GM12864 (cell line): ENCODE results near the gene RFX2.

ENCODE experiments used
- DNase-seq: peaks from one replicate; pipeline ENCODE4 v3.0.0-alpha.2; 2011; ENCODE audit warnings: low read depth
- H3K4me3 ChIP-seq: 2 replicates; pipeline ENCODE4 v1.5.1; 2011; ENCODE audit warnings: mild to moderate bottlenecking, low read depth, low read length, control low read depth
- TF ChIP-seq, protein P1 (sequence below): IDR thresholded peaks from 2 replicates; pipeline ENCODE4 v1.5.1; 2011; ENCODE audit warnings: low read depth, mild to moderate bottlenecking, moderate library complexity, low read length, control low read depth, inconsistent platforms; ENCODE audit errors: missing control alignments

Gene RFX2

DNA sequence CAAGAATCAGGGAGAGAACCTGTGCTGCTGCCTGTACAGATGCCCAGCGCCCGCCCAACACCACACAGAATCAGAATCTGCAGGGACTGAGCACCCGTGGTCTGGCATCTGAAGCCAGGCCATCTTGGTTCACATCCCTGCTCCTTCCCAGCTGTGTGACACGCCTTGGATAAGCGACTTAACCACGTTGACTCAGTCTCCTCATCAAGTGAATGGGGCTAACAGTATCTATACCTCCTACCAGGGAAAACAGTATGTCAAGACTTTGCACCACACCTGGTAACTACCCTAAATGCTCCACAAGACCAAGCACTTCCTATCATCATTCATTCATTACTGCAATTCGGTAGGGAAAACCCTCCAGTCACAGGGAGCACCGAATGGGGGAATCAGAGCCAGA lies 133.5 kb downstream of the RFX2 start:
- DNase-seq: no peak
- peak overlapping the region; percentile 88 for H3K4me3 ChIP-seq
- TF ChIP-seq, protein P1, sequence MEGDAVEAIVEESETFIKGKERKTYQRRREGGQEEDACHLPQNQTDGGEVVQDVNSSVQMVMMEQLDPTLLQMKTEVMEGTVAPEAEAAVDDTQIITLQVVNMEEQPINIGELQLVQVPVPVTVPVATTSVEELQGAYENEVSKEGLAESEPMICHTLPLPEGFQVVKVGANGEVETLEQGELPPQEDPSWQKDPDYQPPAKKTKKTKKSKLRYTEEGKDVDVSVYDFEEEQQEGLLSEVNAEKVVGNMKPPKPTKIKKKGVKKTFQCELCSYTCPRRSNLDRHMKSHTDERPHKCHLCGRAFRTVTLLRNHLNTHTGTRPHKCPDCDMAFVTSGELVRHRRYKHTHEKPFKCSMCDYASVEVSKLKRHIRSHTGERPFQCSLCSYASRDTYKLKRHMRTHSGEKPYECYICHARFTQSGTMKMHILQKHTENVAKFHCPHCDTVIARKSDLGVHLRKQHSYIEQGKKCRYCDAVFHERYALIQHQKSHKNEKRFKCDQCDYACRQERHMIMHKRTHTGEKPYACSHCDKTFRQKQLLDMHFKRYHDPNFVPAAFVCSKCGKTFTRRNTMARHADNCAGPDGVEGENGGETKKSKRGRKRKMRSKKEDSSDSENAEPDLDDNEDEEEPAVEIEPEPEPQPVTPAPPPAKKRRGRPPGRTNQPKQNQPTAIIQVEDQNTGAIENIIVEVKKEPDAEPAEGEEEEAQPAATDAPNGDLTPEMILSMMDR: no peak

DNA sequence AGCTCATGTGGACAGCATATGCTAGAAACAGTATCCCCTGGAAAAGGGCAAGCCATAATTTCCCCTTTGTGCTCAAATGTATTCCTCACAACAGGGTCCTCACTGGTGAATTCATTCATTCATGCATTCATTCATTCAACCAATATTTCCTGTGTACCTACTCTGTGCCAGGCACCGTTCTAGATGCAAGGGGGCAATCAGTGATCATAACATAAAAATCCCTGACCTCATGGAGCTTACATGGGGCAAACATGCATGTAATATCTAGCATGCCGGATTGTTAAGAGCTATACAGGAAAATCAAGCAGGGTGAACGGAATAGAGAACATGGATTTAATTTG lies 134.9 kb downstream of the RFX2 start:
- TF ChIP-seq, protein P1: no peak
- no peak for DNase-seq
- H3K4me3 ChIP-seq: no peak overlapping the region; the same call in 1 of the 2 replicates

DNA sequence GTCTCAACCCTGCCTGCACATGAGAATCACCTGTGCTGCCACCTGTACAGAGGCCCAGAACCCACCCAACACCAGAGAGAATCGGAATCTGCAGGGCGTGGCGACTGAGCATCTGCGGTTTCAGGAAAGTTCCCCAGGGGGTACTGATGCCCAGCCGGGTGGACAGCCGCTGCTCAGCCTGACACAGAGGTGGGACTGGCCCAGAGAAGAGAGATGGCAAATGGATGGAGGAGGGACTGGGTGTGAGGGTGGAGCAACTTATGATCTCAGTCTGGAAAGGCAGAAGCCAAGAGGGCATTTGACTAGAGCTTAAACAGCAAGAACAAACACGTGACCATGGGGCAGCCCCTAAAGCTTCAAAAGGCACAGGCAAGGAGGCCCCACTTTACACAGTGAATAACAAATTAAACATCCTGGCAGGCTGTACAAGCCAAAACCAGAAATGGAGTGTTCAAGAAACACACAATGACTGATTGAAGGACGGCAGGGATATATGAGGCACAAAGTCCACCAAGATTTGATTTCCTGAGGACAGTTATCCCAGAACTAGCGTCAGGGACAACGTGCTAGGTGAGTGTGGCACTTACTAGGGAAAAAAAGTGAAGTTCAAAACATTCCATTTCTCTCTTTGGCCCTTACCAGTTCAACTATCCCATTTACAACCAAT lies 135.4 kb downstream of the RFX2 start:
- peak; percentile 38 for DNase-seq
- TF ChIP-seq, protein P1: no peak
- no peak overlapping the region; the same call in 1 of the 2 replicates for H3K4me3 ChIP-seq

DNA sequence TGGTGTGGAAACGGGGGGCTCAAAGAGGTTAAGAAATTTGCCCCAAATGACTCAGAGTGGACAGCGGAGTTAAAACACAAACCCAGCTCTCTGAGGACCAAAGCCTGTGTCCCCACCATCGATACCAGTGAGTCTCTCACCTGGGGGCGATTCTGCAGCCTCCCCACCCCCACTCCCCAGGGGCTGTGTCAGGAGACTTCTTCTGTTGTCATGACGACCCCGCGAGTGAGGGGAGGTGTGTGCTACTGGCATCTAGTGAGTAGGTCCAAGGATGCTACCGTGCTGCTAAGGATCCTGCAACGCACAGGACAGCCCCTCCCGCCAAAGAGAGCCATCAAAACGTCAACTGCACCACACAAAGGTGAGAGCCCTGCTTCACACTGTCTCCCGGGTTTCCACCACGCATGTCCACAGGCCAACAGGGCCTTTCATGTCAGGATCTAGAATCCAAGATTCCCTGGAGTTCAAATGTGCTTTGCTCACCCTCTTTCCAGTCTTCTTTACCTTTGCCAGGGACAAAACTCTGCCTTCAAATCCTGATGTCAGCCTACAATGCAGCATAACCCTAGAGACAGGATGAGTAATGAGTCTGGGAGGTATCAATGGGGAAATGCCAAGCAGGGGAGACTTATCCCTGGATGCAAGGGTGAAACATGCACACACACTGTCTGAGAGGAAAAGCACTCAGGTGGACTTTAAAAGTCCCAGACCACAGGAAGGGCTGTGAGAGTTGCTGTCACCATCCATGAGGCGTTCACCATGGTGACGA lies 136.2 kb downstream of the RFX2 start:
- H3K4me3 ChIP-seq: no peak overlapping the region
- no peak for DNase-seq
- TF ChIP-seq, protein P1: no peak

DNA sequence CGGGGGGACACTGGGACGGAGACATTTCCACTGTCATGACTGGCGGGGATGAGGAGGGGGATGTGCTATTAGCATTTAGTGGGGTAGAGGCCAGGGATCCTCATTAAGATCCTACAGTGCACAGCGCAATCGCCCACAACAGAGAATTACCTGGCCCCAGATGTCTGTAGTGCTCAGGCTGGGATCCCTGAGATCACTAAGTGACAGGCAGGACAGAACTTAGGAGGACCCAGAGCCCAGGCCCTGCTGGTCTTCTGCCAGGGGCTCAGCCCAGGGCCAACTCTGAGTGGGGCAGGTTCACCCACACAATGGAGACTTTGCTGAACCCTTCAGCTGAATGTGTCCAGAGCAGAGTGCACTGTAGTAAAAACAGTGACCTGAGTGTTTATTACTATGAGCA lies 136.9 kb downstream of the RFX2 start:
- TF ChIP-seq, protein P1: no peak
- no peak overlapping the region for H3K4me3 ChIP-seq
- DNase-seq: no peak

DNA sequence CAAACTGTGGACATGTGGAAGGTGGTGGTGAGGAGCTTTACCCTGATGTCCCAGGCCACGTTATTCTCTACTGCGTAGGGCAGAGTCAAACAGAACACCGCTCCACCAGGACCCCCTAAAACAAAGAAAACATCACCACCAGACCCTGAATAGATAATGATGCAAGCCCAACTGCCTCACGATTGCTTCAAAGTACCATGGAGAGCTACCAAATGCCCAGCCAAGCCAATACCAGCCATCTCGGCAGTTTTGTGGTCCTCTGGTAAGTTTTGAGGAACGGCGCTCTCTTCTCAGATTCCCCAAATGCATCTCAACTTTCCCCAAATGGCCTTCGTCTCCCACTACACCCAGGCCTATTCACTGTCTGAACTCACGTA lies 138.0 kb downstream of the RFX2 start:
- TF ChIP-seq, protein P1: no peak

More for the DNA sequence above, 138.0 kb downstream of the RFX2 start:
- no peak for DNase-seq
- H3K4me3 ChIP-seq: no peak overlapping the region
